Kidney glomerular epithelial cell (primary cell): ENCODE results near the gene SFTPD.
"Not testable (repeated sequence)": the region's sequence is repeated elsewhere in the genome, so short reads cannot be mapped to it uniquely, and the experiment has no call there.

ENCODE experiments used
- DNase-seq: peaks from one replicate; lab custom pipeline; 2025; lab: John Stamatoyannopoulos, UW

The SFTPD gene

GRCh38 chr10:79948976-79949722 is at the start of gene SFTPD:
SFTPD (minus strand) TSS chr10:79949105; CDS start chr10:79946659, 2,446 bp downstream.
- no peak for DNase-seq

- DNase-seq, result no peak
Measured at GRCh38 chr10:79995979-79996634, 47.2 kb upstream of the SFTPD start.

- no peak for DNase-seq
Measured at GRCh38 chr10:79994556-79994955, 45.7 kb upstream of the SFTPD start.

- not testable (repeated sequence) for DNase-seq
Measured at GRCh38 chr10:79988199-79988598, 39.3 kb upstream of the SFTPD start.

GRCh38 chr10:79986661-79987060 is 37.8 kb upstream of the SFTPD start:
- DNase-seq, result not testable (repeated sequence)

GRCh38 chr10:79985481-79986072 is 36.7 kb upstream of the SFTPD start:
- DNase-seq, result peak; percentile 41

GRCh38 chr10:79984851-79985250 is 35.9 kb upstream of the SFTPD start:
- DNase-seq, result peak; percentile 44

GRCh38 chr10:79983286-79983909 is 34.5 kb upstream of the SFTPD start:
- no peak for DNase-seq

- no peak for DNase-seq
Measured at GRCh38 chr10:79982861-79983260, 34.0 kb upstream of the SFTPD start.

GRCh38 chr10:79982362-79982800 is 33.5 kb upstream of the SFTPD start:
- no peak for DNase-seq

GRCh38 chr10:79981450-79982361 is 32.8 kb upstream of the SFTPD start:
- DNase-seq, result peak; percentile 70

GRCh38 chr10:79980711-79981110 is 31.8 kb upstream of the SFTPD start:
- DNase-seq, result no peak

GRCh38 chr10:79979976-79980687 is 31.2 kb upstream of the SFTPD start:
- DNase-seq, result no peak

GRCh38 chr10:79979310-79979975 is 30.5 kb upstream of the SFTPD start:
- DNase-seq, result no peak

- DNase-seq, result no peak
Measured at GRCh38 chr10:79976999-79977398, 28.1 kb upstream of the SFTPD start.

GRCh38 chr10:79970062-79970461 is 21.2 kb upstream of the SFTPD start:
- DNase-seq, result no peak

- no peak for DNase-seq
Measured at GRCh38 chr10:79947787-79948424, 999 bp downstream of the SFTPD start.

GRCh38 chr10:79947083-79947415 is 1.9 kb downstream of the SFTPD start:
- DNase-seq, result no peak

- no peak for DNase-seq
Measured at GRCh38 chr10:79946271-79947082, 2.4 kb downstream of the SFTPD start.
